Lung (tissue), 12 donors: ENCODE measurements around the gene XXYLT1. TPM values are rescaled to one million over a fixed set of nuclear protein-coding genes. Genes with fewer than 3 reads are reported as not detected.

ENCODE experiments used
- ATAC-seq: fragments of 200-7000 bp; cut with Tn5 transposase; one replicate; pipeline ENCODE4 v1.9.1; 2020; ENCODE audit warnings: moderate number of reproducible peaks; ENCODE audit not compliant: insufficient read depth, low FRiP score
- DNase-seq, 3 donors: peaks; one replicate each; pipeline ENCODE4 v3.0.0-alpha.2; 2013 to 2017
- H3K27ac ChIP-seq, 2 donors: one replicate each; pipeline ENCODE4 v1.5.1; 2013; ENCODE audit warnings: mild to moderate bottlenecking in 2 of 2, moderate library complexity in 2 of 2, control low read depth in 1 of 2, inconsistent platforms in 1 of 2, low read depth in 1 of 2, low read length in 1 of 2
- H3K27me3 ChIP-seq, 3 donors: one replicate each; pipeline ENCODE4 v1.5.1; 2013; ENCODE audit warnings: low read length in 2 of 3; ENCODE audit not compliant: control insufficient read depth in 3 of 3, insufficient read depth in 3 of 3
- H3K36me3 ChIP-seq, 4 donors: one replicate each; pipeline ENCODE4 v1.5.1; 2013; ENCODE audit warnings: low read length in 4 of 4, mild to moderate bottlenecking in 1 of 4, moderate library complexity in 1 of 4; ENCODE audit not compliant: control insufficient read depth in 4 of 4, insufficient read depth in 4 of 4
- H3K4me1 ChIP-seq, 5 donors: one replicate each; pipeline ENCODE4 v1.5.1; 2013; ENCODE audit warnings: low read length in 5 of 5, mild to moderate bottlenecking in 2 of 5, moderate library complexity in 1 of 5; ENCODE audit not compliant: control insufficient read depth in 5 of 5, insufficient read depth in 5 of 5
- H3K4me3 ChIP-seq: one replicate; pipeline ENCODE4 v1.5.1; 2013; ENCODE audit warnings: mild to moderate bottlenecking, control low read depth, moderate library complexity
- H3K9ac ChIP-seq, 2 donors: one replicate each; pipeline ENCODE4 v1.5.1; 2013; ENCODE audit warnings: low read length in 2 of 2, control low read depth in 1 of 2; ENCODE audit not compliant: insufficient read depth in 1 of 2
- H3K9me3 ChIP-seq, 4 donors: one replicate each; pipeline ENCODE4 v1.5.1; 2013; ENCODE audit warnings: low read length in 3 of 4, mild to moderate bottlenecking in 1 of 4, moderate library complexity in 1 of 4; ENCODE audit not compliant: control insufficient read depth in 4 of 4, insufficient read depth in 3 of 4
- CTCF ChIP-seq: IDR thresholded peaks from 2 replicates; pipeline ENCODE4 v1.5.1; 2012; ENCODE audit warnings: mild to moderate bottlenecking; ENCODE audit errors: control extremely low read depth, extremely low read depth
- WGBS, 2 donors: extraction: QIAGEN DNeasy Blood & Tissue Kit; methylation state at CpG; one replicate each; pipeline ENCODE4 v1.1.7; 2013; 5-methylcytosine and 5-hydroxymethylcytosine counted together
- polyA plus RNA-seq, 2 donors: library from polyadenylated mRNA; stranded (reverse); fragments of 200-250 nt; gene quantifications; one replicate each; pipeline ENCODE4 v1.2.1, GENCODE V29; 2013
- total RNA-seq, 2 donors: library from RNA; depleted of rRNA in 1 of 2; stranded (reverse); fragments of >200 nt in 1 of 2; gene quantifications; one replicate each; pipeline ENCODE4 v1.2.1, GENCODE V29; 2014 to 2021
- donor health status: control.
- donor health status: control.
- donor health status: Bipolar disorder and iron deficiency.
- donor health status: healthy.
- donor health status: DM: yes; HTN: yes; CAD: no.

XXYLT1 gene
- total and polyA plus RNA-seq, 4 donors = 4.7 to 15.4 (median 11.4) TPM

DNA sequence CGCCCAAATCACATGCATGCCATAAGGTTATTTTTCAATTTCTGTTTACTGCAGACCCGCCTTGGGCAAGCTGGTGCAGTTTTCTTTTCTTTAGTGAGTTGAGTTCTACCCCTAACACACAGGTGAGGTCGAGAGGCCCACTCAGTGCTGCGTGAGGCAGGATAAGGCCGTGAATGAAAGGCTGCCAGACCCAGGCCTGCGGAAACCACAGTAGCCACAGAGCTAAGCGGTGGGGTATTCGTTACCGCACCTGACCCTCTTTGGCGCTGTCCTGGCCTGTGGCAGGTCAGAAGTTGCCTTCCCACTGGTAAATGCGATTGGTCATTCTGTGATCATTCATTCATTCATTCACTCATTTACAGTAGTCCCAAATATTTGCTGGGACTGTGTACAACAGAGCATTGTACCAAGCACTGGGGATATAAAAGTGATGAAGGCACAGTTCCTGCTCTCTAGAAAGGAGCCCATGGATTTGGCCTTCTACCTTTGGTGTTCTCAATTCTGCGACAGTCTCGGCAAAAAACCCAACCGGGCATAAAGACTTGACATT is 144.8 kb downstream of the XXYLT1 start:
- Histone ChIP-seq H3K36me3 (no peaks in the 10 kb centered on the region), H3K27ac (no peak overlapping the region), H3K9me3 (no peaks in the 10 kb centered on the region), H3K4me3 (no peak overlapping the region), H3K9ac (no peak overlapping the region), H3K27me3 (no peaks in the 10 kb centered on the region), H3K4me1 (peaks cover 0 to 8% (median 4%) of the 10 kb centered on the region in 5 donors)
- no peak for ATAC-seq
- no peak for TF ChIP-seq CTCF
- WGBS, 2 donors = 68 to 80% methylated on average over 14 of the region's 14 CpGs
- no peak for DNase-seq

DNA sequence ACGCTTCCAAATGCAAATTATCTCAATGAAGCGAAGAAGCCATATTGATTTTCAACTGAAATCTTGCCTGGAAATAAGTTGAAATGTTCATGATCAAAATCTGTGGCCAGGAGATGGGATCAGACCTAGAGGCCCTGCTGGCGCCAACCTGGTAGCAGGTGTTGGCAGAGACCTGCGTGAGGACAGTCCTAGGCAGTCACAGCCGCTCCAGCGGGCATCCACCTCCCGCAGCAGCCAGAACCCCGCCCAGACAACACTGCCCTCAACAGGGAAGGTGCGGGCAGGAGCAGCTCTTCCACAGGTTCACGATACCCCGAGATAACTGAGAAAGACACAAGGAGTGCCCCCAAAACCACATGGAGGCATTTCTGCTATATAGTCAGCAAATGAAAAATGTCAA is 145.3 kb downstream of the XXYLT1 start:
- Histone ChIP-seq H3K9me3 (no peaks in the 10 kb centered on the region), H3K27me3 (no peaks in the 10 kb centered on the region), H3K4me1 (peaks cover 0 to 8% (median 4%) of the 10 kb centered on the region in 5 donors), H3K27ac (no peak overlapping the region), H3K9ac (no peak overlapping the region), H3K36me3 (no peaks in the 10 kb centered on the region), H3K4me3 (no peak overlapping the region)
- 91 to 98% methylated on average over 11 of the region's 11 CpGs for WGBS, 2 donors
- DNase-seq (no peak), ATAC-seq (no peak)
- TF ChIP-seq CTCF = no peak

GRCh38 chr3:195124378-195124992 is 146.5 kb downstream of the XXYLT1 start:
- no peak overlapping the region for H3K9ac ChIP-seq
- TF ChIP-seq CTCF = no peak
- H3K4me3 ChIP-seq = no peak overlapping the region
- peaks cover 0 to 8% (median 4%) of the 10 kb centered on the region in 5 donors for H3K4me1 ChIP-seq
- no peaks in the 10 kb centered on the region for H3K27me3 ChIP-seq
- no peaks in the 10 kb centered on the region for H3K9me3 ChIP-seq
- H3K27ac ChIP-seq = no peak overlapping the region
- DNase-seq (no peak), ATAC-seq (no peak)
- no peaks in the 10 kb centered on the region for H3K36me3 ChIP-seq
- WGBS, 2 donors = 71 to 77% methylated on average over 18 of the region's 18 CpGs
